ENCODE data around the gene MADD.

DNA sequence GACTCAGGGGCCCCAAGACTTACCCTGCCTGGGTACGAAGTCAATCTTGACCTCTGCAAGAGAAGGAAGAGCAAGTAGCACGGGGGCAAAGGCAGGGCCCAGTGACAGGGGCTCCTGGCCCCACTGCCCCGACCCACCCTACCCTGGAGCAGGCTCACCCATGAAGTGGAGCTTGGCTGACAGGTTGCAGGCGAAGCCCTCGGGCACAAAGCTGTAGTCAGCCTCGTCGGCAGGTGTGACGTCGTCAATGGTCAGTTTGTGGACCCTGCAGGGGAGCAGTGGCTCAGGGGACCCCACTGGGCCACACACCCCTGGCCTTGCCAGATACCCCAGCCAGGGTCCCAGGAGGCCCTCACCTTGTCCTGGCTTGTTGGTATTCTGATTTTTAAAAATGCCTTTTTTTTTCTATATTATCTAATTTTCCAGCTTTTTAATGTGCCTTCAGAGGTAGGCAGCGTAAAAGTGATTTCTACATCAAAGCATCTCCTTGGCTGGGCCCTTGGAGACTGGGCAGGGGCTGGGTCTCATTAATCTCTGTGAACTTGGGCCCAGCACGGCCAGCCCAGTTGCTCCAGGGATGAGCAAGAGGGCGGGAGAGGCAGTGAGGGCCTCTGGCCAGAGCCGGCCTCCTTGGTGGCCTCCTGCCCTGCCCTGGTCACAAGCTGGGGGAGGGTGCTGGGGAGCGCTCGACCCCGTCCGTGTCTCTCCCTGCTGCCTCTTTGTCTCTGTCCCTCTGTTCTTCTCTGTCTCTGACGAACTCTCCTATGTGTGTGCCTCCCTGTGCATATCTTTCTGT is 71.2 kb downstream of the MADD start:
- TF ChIP-seq POLR2AphosphoS5 (IDR thresholded peaks at IDR 0.05; ENCODE audit: low read depth, low read length) (no peak), TAF1 (IDR thresholded peaks at IDR 0.05; ENCODE audit: borderline replicate concordance, low read depth, low read length) (no peak), POLR2A (IDR thresholded peaks at IDR 0.05; ENCODE audit: low read depth, low read length) (no peak)
